EL (cell line): ENCODE results near the gene LYZL1.
"Not testable (repeated sequence)": the region's sequence is repeated elsewhere in the genome, so short reads cannot be mapped to it uniquely, and the experiment has no call there.

ENCODE experiments used
- DNase-seq: peaks from one replicate; pipeline ENCODE4 v3.0.0-alpha.2; 2016

LYZL1 gene

GRCh38 chr10:29265210-29265768 is 23.6 kb upstream of the LYZL1 start:
- DNase-seq: no peak

- peak; percentile 15 for DNase-seq
Observed at GRCh38 chr10:29266641-29267040, 22.2 kb upstream of the LYZL1 start.

- no peak for DNase-seq
Observed at GRCh38 chr10:29268011-29268410, 20.9 kb upstream of the LYZL1 start.

GRCh38 chr10:29269486-29269885 is 19.4 kb upstream of the LYZL1 start:
- no peak for DNase-seq

- no peak for DNase-seq
Observed at GRCh38 chr10:29270883-29271282, 18.0 kb upstream of the LYZL1 start.

- no peak for DNase-seq
Observed at GRCh38 chr10:29271877-29272276, 17.0 kb upstream of the LYZL1 start.

- no peak for DNase-seq
Observed at GRCh38 chr10:29273478-29273877, 15.4 kb upstream of the LYZL1 start.

GRCh38 chr10:29276251-29276850 is 12.5 kb upstream of the LYZL1 start:
- no peak for DNase-seq

GRCh38 chr10:29277296-29277695 is 11.6 kb upstream of the LYZL1 start:
- DNase-seq: no peak

GRCh38 chr10:29279779-29280487 is 8.9 kb upstream of the LYZL1 start:
- DNase-seq: no peak

GRCh38 chr10:29280488-29280840 is 8.4 kb upstream of the LYZL1 start:
- DNase-seq: no peak

- no peak for DNase-seq
Observed at GRCh38 chr10:29285624-29286051, 3.2 kb upstream of the LYZL1 start.

GRCh38 chr10:29287635-29288034 is 1.2 kb upstream of the LYZL1 start:
- DNase-seq: no peak

- DNase-seq: not testable (repeated sequence)
Observed at GRCh38 chr10:29291561-29291960, 2.7 kb downstream of the LYZL1 start.

- DNase-seq: not testable (repeated sequence)
Observed at GRCh38 chr10:29292406-29292805, 3.5 kb downstream of the LYZL1 start.

- no peak for DNase-seq
Observed at GRCh38 chr10:29295813-29296212, 6.9 kb downstream of the LYZL1 start.

- no peak for DNase-seq
Observed at GRCh38 chr10:29297678-29298077, 8.8 kb downstream of the LYZL1 start.

GRCh38 chr10:29301359-29301910 is 12.6 kb downstream of the LYZL1 start:
- DNase-seq: no peak

- DNase-seq: no peak
Observed at GRCh38 chr10:29302499-29302898, 13.6 kb downstream of the LYZL1 start.

GRCh38 chr10:29304264-29304994 is 15.6 kb downstream of the LYZL1 start:
- DNase-seq: peak; percentile 75

GRCh38 chr10:29304995-29305335 is 16.1 kb downstream of the LYZL1 start:
- DNase-seq: no peak

GRCh38 chr10:29306688-29307087 is 17.8 kb downstream of the LYZL1 start:
- no peak for DNase-seq

- DNase-seq: not testable (repeated sequence)
Observed at GRCh38 chr10:29308142-29308541, 19.3 kb downstream of the LYZL1 start.

- DNase-seq: no peak
Observed at GRCh38 chr10:29309465-29309864, 20.6 kb downstream of the LYZL1 start.
